ENCODE data around the gene ATOH7. TPM values are rescaled to one million over a fixed set of nuclear protein-coding genes. Genes with fewer than 3 reads are reported as not detected.

The ATOH7 gene
- total and polyA plus RNA-seq, 9 of the 15 experiments (the other 6 are each of a cell fraction or from before 2014, with no cell fraction given) = not detected

DNA sequence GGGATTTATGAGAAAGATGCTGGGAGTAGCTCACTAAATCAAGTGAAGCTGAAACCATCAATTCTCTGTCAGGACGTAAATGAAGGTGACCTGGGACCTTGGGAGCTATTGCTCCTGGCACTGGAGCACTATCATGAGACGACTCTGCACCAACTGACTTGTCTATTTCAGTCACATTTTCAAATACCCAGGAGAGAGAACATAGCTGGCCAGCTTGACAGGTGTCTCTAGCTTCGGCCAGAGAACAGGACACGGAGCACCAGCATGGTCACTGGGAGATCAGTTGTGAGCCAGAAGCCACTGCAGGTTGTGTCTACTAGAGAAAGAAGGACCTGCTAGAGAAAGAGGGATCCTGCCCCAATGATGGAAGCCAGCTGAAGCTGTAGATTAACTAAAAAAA is 17.4 kb upstream of the ATOH7 start (continued):
- TF ChIP-seq, protein P1, sequence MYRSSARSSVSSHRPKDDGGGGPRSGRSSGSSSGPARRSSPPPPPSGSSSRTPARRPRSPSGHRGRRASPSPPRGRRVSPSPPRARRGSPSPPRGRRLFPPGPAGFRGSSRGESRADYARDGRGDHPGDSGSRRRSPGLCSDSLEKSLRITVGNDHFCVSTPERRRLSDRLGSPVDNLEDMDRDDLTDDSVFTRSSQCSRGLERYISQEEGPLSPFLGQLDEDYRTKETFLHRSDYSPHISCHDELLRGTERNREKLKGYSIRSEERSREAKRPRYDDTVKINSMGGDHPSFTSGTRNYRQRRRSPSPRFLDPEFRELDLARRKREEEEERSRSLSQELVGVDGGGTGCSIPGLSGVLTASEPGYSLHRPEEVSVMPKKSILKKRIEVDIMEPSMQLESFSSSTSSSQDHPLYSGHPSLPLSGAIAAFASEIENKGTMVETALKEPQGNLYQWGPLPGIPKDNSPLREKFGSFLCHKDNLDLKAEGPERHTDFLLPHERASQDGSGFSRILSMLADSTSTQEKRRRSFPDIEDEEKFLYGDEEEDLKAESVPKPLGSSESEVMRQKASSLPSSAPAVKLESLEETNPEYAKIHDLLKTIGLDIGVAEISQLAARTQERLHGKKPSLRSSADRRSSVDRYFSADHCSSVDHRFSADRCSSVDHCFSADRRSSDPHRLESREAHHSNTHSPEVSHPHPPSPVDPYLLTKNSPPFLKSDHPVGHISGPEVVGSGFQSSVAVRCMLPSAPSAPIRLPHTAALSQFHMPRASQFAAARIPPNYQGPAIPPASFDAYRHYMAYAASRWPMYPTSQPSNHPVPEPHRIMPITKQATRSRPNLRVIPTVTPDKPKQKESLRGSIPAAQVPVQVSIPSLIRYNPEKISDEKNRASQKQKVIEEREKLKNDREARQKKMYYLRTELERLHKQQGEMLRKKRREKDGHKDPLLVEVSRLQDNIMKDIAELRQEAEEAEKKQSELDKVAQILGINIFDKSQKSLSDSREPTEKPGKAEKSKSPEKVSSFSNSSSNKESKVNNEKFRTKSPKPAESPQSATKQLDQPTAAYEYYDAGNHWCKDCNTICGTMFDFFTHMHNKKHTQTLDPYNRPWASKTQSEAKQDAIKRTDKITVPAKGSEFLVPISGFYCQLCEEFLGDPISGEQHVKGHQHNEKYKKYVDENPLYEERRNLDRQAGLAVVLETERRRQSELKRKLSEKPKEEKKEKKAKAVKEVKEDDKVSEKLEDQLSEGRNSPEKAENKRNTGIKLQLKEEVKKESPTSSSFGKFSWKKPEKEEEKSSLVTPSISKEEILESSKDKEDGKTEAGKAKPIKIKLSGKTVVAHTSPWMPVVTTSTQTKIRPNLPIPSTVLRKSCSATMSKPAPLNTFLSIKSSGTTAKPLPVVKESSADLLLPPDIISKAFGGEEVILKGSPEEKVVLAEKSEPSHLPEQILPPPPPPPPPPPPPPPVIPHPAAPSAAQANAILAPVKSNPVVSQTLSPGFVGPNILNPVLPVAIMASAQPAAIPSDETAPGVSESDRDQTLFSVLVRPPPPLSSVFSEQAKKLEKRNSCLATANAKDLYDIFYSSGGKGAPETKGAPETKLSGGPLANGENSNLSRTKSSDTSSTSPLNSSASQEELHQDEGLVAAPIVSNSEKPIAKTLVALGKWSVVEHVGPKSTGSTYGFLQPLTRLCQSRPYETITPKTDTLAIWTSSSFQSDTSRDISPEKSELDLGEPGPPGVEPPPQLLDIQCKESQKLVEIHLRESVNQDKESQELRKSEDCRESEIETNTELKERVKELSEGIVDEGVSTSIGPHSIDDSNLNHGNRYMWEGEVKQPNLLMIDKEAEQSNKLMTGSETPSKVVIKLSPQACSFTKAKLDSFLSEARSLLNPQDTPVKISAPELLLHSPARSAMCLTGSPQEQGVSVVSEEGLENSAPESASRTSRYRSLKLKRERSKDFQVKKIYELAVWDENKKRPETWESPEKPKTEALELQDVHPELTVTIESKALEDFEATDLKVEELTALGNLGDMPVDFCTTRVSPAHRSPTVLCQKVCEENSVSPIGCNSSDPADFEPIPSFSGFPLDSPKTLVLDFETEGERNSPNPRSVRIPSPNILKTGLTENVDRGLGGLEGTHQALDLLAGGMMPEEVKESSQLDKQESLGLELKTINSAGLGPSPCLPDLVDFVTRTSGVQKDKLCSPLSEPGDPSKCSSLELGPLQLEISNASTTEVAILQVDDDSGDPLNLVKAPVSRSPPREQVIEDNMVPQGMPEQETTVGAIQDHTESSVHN (IDR thresholded peaks at IDR 0.05; ENCODE audit: borderline replicate concordance in 1 of 2, low read depth in 1 of 2) = no peak

DNA sequence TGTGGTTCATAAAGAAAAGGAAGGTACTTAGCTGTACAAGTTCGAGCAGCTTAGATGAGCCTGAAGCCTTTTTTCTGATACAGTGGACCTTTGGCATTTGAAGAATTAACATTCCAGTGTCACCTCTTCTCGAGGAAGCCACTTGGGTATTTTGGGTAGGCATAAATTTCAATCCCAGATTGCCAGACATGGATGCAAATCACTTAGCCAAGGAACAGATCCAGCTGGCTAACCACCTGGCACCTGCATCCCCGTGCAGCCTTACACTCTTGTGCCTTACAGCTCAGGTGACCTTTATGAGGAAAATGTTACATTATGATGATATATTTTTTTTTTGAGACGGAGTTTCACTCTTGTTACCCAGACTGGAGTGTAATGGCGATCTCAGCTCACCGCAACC is 16.0 kb upstream of the ATOH7 start:
- 6% methylated on average over 6 of the region's 6 CpGs for whole genome bisulfite sequencing (ENCODE audit: insufficient coverage, low coverage, missing lambda C conversion rate)
- no peaks in the 10 kb centered on the region for H3K79me2 ChIP-seq (ENCODE audit: control insufficient read depth, insufficient read depth, low read length)
- H3K27me3 ChIP-seq (ENCODE audit: control insufficient read depth in 2 of 2, insufficient read depth in 2 of 2, low read length in 2 of 2) = peaks cover 31 to 44% of the 10 kb centered on the region in 2 experiments
- no peak overlapping the region for H2AFZ ChIP-seq (ENCODE audit: low read depth, low read length)
- no peak overlapping the region for H3K4me3 ChIP-seq
- ATAC-seq (no peak), FAIRE-seq (no peak), DNase-seq (ENCODE audit: extremely low read depth in 1 of 4, low spot score in 3 of 4) (no peak)
- H4K20me1 ChIP-seq (replicated peaks; ENCODE audit: control insufficient read depth, insufficient read depth, low read length) = no peaks in the 10 kb centered on the region
- no peaks in the 10 kb centered on the region for H3K36me3 ChIP-seq (ENCODE audit: control insufficient read depth, insufficient read depth, low read length)
- H3K4me2 ChIP-seq (ENCODE audit: insufficient read depth, low read length) = no peak overlapping the region
- H3K9me1 ChIP-seq (ENCODE audit: control insufficient read depth, insufficient read depth, low read length) = no peaks in the 10 kb centered on the region
- ChIA-PET CTCF (ENCODE audit: low intra/inter-chr PET ratio) (no interaction called here), POLR2A (interaction anchor here (0.6 kb wide), 1 partner anchor 1005 kb away, joined by 3 read pairs; no protein-coding TSS in a partner anchor)
- H3K4me1 ChIP-seq (replicated peaks in 1 of 2; ENCODE audit: control insufficient read depth in 2 of 2, insufficient read depth in 2 of 2, low read length in 2 of 2) = no peaks in the 10 kb centered on the region
- no TSS peak for BruUV-seq (replicated peaks)
- intact Hi-C loops (cut with micrococcal nuclease) (no loop called here), in situ Hi-C loops (cut with MboI) (no loop called here)
- H3K27ac ChIP-seq (ENCODE audit: extremely low read depth, low read depth, low read length) = no peak overlapping the region
- no peaks in the 10 kb centered on the region for H3K9me3 ChIP-seq (replicated peaks; ENCODE audit: control insufficient read depth, insufficient read depth, low read depth, low read length)
- no peak overlapping the region for H3K9ac ChIP-seq (ENCODE audit: insufficient read depth in 1 of 2, low read depth in 2 of 2, low read length in 2 of 2)
- TF ChIP-seq, protein P2, sequence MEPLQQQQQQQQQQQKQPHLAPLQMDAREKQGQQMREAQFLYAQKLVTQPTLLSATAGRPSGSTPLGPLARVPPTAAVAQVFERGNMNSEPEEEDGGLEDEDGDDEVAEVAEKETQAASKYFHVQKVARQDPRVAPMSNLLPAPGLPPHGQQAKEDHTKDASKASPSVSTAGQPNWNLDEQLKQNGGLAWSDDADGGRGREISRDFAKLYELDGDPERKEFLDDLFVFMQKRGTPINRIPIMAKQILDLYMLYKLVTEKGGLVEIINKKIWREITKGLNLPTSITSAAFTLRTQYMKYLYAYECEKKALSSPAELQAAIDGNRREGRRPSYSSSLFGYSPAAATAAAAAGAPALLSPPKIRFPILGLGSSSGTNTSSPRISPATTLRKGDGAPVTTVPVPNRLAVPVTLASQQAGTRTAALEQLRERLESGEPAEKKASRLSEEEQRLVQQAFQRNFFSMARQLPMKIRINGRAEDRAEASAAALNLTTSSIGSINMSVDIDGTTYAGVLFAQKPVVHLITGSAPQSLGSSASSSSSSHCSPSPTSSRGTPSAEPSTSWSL (CRISPR knock-in tag; IDR thresholded peaks at IDR 0.05; ENCODE audit: borderline replicate concordance) = no peak
- TF ChIP-seq ZNF586 (CRISPR knock-in tag; conservative IDR thresholded peaks at IDR 0.05) = no peak
- TF ChIP-seq FOXK1 (CRISPR knock-in tag; IDR thresholded peaks at IDR 0.05; ENCODE audit: borderline replicate concordance) = no peak
- TF ChIP-seq U2AF1 (optimal IDR thresholded peaks at IDR 0.05; ENCODE audit: low read depth, low read length) = no peak
- TF ChIP-seq, protein P3, sequence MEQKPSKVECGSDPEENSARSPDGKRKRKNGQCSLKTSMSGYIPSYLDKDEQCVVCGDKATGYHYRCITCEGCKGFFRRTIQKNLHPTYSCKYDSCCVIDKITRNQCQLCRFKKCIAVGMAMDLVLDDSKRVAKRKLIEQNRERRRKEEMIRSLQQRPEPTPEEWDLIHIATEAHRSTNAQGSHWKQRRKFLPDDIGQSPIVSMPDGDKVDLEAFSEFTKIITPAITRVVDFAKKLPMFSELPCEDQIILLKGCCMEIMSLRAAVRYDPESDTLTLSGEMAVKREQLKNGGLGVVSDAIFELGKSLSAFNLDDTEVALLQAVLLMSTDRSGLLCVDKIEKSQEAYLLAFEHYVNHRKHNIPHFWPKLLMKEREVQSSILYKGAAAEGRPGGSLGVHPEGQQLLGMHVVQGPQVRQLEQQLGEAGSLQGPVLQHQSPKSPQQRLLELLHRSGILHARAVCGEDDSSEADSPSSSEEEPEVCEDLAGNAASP (IDR thresholded peaks at IDR 0.05) = no peak
- no peak for TF ChIP-seq FUS (optimal IDR thresholded peaks at IDR 0.05; ENCODE audit: low read depth, low read length)

Data from K562 (cell line).